ENCODE measurements around the gene ZNF540. TPM values are rescaled to one million over a fixed set of nuclear protein-coding genes. Genes with fewer than 3 reads are reported as not detected.
"Not testable (repeated sequence)": the region's sequence is repeated elsewhere in the genome, so short reads cannot be mapped to it uniquely, and the experiment has no call there.

ZNF540 gene
- total RNA-seq, result 4.5 TPM
- long read RNA-seq, partial matches to known transcripts, result 1 of 8 reads
- long read RNA-seq, other reads (novel, unspliced or antisense), result 4 of 8 reads

DNA sequence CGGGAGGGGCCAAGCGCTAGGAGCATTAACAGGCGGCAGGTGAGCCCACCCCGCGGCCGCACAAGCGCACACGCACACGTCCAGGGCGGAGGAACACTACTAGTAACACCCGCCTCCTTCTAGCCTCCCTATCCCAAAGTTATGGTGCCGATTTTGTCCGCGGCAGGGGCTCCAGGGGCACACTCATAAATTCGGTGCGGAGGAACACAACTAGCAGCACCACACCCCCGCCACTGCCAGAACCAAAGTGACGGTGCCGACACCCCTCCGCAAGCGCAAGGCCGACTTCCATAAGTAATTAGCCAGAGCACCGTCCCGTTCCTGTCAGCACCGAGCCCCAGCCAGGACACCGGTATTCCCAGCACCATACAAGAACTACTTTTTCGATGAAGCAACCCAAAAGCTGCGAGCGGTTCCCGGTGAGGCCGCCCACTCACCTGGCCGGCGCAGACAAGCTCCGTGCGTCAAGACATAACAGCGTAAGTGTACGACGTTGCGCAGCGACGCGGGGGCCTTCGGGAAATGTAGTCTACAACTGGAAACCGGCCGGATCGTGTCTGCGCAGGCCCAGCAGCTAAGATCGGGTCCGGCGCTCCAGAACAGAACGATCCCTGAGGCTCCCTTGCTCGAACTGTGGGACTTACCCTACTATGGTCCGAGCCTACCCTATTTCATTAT, at the start of gene ZNF540, which contains the start of gene ZNF571:
TSS of gene ZNF540 (plus strand) at position 573 of the 678 bp plus-strand sequence. CDS start 3,572 bp downstream, outside the sequence.
TSS of gene ZNF571 (minus strand) at position 489 of the 678 bp plus-strand sequence. CDS start 8,116 bp downstream, outside the sequence.
- intact Hi-C loops (cut with DNase I), result loop anchor here (5.0 kb wide), 1 partner anchor 42 kb away; no protein-coding TSS in a partner anchor
- peak; percentile 96 for DNase-seq (ENCODE audit: low spot score)

- DNase-seq (ENCODE audit: low spot score), result peak; percentile 86
- intact Hi-C loops (cut with DNase I), result loop anchor here (5.0 kb wide), 1 partner anchor 41 kb away; the partner anchor contains the start of genes ZNF540 and ZNF571
Observed at GRCh38 chr19:37551129-37551993, 43.3 kb upstream of the ZNF540 start.

GRCh38 chr19:37563518-37563917, 31.2 kb upstream of the ZNF540 start:
- intact Hi-C loops (cut with DNase I), result no loop called here
- DNase-seq (ENCODE audit: low spot score), result no peak

- intact Hi-C loops (cut with DNase I), result no loop called here
- DNase-seq (ENCODE audit: low spot score), result no peak
Observed at GRCh38 chr19:37564624-37565369, 29.9 kb upstream of the ZNF540 start.

- no peak for DNase-seq (ENCODE audit: low spot score)
- intact Hi-C loops (cut with DNase I), result no loop called here
Observed at GRCh38 chr19:37565370-37565669, 29.4 kb upstream of the ZNF540 start.

DNA sequence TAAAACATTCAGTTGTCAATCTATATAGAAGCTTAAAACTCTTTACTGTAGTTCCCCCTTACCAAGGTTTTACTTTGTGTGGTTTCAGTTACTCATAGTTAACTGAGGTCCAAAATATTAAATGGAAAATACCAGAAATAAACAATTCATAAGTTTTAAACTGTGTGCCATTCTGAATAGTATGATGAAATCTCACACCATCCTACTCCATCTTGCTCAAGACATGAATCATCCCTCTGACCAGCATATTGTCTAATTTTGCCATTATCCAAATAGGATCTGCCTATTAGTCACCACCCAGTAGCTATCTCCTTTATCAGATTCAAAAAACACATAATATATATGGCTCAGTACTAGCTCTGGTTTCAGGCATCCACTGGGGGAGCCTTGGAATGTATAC, 22.5 kb upstream of the ZNF540 start:
- intact Hi-C loops (cut with DNase I), result no loop called here
- no peak for DNase-seq (ENCODE audit: low spot score)

DNA sequence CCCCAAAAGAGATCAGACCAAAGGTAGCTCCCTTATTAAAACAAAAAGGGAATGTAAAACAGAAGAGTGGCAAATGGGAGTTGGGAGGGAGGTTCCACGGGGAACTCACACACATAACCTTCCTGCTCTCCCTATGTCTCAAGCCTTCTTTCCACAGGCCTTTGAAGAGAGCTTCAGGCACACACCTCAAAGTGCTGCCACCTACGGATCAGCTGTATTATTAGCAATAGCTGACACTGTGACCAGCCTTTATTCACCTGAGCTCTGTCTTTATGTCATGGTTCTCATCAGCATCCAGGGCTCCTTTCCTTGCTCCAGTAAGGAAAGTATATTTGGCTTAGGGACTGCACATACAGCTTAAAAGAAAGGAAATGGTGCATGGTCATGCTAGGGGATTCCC, 11.3 kb upstream of the ZNF540 start:
- DNase-seq (ENCODE audit: low spot score), result no peak
- intact Hi-C loops (cut with DNase I), result no loop called here

DNA sequence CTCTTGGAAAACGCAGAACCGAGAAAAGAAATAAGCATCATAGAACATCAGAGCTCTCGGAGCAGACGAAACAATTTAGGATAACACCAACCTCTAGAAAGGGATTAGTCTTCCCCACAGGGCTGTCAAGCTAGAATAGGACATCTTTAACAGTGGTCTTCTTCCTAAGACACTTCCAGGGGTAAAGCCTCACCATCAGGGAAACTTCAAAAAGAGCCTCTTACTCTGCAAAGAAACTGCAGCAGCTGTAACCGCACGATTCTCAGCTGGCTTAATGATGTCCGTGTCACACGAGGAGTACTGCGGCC, 726 bp upstream of the ZNF540 start:
- intact Hi-C loops (cut with DNase I), result loop anchor here (2.0 to 5.0 kb wide), 2 partner anchors 42 to 125 kb away; partner anchors contain the start of gene ZNF570

DNA sequence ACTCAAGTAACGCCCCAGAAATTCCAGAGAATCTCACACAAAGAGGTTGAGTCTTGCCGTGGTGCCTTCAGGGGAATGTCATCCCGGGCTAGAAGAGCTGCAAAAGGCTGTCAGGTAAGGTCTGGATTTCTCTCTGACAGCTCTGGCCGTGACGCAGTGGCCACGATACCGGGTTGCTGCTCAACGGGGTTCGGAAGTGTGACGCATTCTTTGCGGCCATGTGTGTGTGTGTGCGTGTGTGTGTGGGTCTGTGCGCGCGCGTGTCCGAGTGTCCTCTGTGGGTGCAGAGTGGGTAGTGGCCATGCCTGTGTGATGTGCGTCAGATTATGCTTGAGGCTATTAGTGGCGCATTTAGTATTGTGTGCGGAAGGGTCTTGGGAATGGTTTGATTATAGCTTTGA, 306 bp downstream of the ZNF540 start:
- intact Hi-C loops (cut with DNase I), result loop anchor here (5.0 kb wide), 2 partner anchors 43 to 62 kb away; partner anchors contain the start of gene ZFP30

More for the DNA sequence above, 726 bp upstream of the ZNF540 start:
- DNase-seq (ENCODE audit: low spot score), result no peak

DNA sequence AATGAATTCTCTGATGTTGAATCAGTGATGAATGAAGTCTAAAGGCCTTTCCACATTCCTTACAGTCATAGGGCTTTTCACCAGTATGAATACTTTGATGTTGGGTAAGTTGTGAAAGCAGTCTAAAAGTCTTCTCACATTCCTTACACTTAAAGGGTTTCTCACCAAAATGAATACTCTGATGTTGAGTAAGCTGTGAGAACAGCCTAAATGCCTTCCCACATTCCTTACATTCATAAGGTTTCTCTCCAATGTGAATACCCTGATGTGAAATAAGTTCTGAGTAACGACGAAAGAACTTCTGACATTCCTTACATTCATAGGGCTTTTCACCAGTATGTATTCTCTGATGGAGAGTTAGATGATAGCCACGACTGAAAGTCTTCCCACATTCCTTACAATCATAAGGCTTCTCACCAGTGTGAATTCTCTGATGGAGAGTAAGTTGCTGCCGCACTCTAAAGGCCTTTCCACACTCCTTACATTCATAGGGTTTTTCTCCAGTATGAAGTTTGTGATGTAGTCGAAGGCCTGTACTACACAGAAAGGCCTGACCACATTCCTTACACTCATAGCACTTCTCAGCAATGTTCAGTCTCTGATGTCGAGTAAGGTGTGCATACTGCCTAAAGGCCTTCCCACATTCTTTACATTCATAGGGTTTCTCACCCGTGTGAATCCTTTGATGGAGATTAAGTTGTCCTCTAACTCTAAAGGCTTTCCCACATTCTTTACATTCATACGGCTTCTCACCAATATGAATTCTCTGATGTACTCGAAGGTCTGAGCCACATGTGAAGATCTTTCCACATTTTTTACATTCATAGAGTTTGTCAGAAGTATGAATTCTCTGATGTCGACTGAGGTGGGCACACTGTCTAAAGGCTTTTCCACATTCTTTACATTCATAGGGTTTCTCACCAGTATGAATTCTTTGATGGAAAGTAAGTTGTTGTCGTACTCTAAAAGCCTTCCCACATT, 40.7 kb downstream of the ZNF540 start:
- intact Hi-C loops (cut with DNase I), result no loop called here
- no peak for DNase-seq (ENCODE audit: low spot score)

More for the DNA sequence above, 306 bp downstream of the ZNF540 start:
- peak; percentile 83 for DNase-seq (ENCODE audit: low spot score)

GRCh38 chr19:37654118-37654517, 59.4 kb downstream of the ZNF540 start:
- intact Hi-C loops (cut with DNase I), result loop anchor here (2.0 kb wide), 1 partner anchor 65 kb away; the partner anchor contains the start of gene ZNF607
- no peak for DNase-seq (ENCODE audit: low spot score)

DNA sequence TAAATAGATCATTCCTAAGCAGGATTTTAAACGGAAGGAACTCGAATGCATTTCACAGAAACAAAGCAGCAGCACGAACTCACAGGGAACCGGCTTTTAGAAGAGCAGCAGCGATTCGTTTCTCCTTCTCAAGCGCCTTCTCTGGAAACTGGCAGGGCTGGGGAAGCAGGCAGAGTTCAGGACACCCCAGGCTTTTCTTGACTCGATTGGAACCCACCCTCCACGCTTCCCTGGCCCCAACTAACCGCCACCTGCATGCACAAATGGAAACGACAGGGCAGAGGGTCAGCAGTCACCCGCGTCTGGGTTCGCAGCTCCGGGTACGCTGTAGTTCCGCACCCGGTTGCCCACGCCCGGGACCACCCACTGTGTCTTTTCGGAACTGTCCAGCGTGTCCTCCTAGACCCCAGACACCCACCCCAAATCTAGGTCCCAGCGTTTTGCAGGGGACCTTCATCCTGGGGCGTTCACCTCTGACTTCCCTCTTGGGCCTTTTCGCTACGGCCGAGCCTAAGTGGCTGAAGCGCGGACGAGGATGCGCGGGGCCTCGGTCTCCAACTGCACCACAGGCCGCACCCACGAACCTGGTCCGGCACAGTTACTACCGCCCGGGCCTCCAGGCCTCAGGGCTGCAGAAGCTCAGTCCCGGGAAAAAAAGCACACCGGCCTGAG, 60.1 kb downstream of the ZNF540 start:
- intact Hi-C loops (cut with DNase I), result loop anchor here (2.0 to 5.0 kb wide), 2 partner anchors 57 to 64 kb away; partner anchors contain the start of gene ZNF607
- peak; percentile 76 for DNase-seq (ENCODE audit: low spot score)

DNA sequence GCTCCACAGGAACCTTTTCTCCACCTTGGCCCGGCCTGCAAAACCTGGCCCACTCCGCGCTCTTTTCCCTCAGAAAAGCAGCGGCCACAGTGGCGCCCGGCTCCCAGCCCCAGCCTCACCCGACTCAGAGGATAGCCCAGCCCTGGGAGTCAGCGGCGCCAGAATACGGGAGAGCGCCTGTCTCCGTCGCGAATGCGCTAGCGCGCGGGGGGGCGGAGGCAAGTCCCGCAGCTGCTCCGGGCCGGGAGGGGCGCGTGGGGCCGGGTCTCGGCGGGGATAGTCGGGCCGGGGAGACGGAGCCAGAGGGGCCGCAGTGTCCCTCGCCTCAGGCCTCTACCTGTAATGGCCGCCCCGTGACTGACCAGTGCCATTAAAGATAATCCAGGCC, 60.6 kb downstream of the ZNF540 start, which contains the start of gene ZFP30:
TSS of gene ZFP30 (minus strand) at position 165 of the 388 bp plus-strand sequence. CDS start 7,643 bp downstream, outside the sequence.
- DNase-seq (ENCODE audit: low spot score), result peak; percentile 88
- intact Hi-C loops (cut with DNase I), result loop anchor here (2.0 to 5.0 kb wide), 2 partner anchors 58 to 64 kb away; partner anchors contain the start of gene ZNF607

DNA sequence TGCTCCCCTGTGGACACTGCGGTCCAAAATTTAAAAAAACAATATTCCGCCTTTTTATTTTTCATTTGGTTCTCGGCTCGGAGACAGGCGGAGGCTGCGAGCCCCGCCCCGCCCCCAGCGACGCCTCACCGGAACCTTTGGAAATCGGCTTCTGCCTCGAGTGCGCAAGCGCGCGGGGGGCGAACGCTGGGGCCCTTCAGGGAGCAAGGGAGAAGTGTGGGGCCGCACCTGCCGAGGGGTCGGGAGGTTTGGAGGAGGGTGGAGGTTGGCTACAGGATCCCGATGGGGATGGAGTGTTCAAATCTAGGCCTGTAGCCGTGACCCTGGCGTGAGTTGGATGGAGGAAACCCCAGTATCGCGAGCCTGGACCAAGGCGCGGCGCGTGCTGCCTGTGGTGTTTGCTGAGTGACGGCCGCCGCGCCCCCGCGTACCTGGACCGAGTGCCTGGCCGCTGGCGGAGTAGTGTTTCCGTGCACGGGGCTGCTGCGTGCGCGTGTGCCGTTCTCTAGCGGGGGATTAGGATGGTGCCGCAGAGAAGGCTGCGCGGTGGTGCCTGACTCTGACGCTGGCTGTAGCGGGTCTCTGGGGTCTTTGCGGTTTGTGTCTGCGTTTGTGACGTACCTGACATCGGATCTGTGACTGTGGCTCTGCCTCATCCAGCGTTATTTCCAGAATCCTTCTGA, 61.2 kb downstream of the ZNF540 start:
- peak; percentile 88 for DNase-seq (ENCODE audit: low spot score)
- intact Hi-C loops (cut with DNase I), result loop anchor here (1.0 to 5.0 kb wide), 3 partner anchors 36 to 63 kb away; partner anchors contain the start of gene ZNF607

DNA sequence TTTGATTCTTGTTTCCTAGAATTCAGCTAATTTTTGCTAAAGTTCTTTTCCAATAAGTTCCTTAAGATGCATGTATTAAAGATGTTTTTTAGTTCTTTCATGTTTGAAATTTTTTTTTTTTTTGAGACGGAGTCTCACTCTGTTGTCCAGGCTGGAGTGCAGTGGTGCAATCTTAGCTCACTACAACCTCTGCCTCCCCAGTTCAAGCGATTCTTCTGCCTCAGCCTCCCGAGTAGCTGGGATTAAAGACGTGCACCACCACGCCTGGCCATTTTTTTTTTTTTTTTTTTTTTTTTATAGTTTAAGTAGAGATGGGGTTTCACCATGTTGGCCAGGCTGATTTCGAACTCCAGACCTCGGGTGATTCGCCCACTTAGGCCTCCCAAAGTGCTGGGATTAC, 62.5 kb downstream of the ZNF540 start:
- intact Hi-C loops (cut with DNase I), result loop anchor here (5.0 kb wide), 1 partner anchor 60 kb away; no protein-coding TSS in a partner anchor
- not testable (repeated sequence) for DNase-seq (ENCODE audit: low spot score)
